Measurements from ENCODE around the gene PDE4D.

DNA sequence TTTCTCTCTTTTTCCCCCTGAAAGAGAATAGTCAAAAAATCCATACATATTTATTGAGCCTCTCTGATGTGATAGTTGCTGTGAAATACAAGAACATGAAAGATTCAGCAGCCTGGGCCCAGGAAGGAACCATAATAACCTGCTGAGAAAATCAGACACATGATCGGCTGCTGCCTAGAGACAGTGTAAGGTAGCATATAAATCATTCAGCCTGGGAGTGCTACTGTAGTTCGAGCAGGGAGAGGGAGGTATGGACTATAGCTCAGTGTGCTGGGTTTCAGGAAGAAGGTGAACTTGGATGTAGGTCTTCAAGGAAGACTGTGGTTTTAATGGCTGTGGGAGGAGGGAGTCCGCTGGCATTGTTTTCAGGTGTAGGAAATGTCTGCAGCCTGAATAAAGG, 841.6 kb downstream of the PDE4D start:
- TF ChIP-seq, protein P1, sequence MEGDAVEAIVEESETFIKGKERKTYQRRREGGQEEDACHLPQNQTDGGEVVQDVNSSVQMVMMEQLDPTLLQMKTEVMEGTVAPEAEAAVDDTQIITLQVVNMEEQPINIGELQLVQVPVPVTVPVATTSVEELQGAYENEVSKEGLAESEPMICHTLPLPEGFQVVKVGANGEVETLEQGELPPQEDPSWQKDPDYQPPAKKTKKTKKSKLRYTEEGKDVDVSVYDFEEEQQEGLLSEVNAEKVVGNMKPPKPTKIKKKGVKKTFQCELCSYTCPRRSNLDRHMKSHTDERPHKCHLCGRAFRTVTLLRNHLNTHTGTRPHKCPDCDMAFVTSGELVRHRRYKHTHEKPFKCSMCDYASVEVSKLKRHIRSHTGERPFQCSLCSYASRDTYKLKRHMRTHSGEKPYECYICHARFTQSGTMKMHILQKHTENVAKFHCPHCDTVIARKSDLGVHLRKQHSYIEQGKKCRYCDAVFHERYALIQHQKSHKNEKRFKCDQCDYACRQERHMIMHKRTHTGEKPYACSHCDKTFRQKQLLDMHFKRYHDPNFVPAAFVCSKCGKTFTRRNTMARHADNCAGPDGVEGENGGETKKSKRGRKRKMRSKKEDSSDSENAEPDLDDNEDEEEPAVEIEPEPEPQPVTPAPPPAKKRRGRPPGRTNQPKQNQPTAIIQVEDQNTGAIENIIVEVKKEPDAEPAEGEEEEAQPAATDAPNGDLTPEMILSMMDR (IDR thresholded peaks at IDR 0.05), result no peak
- no peak for TF ChIP-seq EZH2 (IDR thresholded peaks at IDR 0.05; ENCODE audit: borderline replicate concordance, insufficient read depth, low read depth, low read length, poor library complexity, severe bottlenecking)
